Measurements from ENCODE around the gene ATOX1. TPM values are rescaled to one million over a fixed set of nuclear protein-coding genes. Genes with fewer than 3 reads are reported as not detected.

ATOX1 gene
- total and polyA plus RNA-seq, 9 of the 15 experiments (the other 6 are each of a cell fraction or from before 2014, with no cell fraction given), result 59.2 to 318 (median 86.2) TPM

- TF ChIP-seq ZNF239 (CRISPR knock-in tag; IDR thresholded peaks at IDR 0.05), result no peak
- TF ChIP-seq ATF6 (CRISPR knock-in tag; IDR thresholded peaks at IDR 0.05), result 0 out of 2 replicates have a peak, but pooled peaks have one; percentile 24
- peak; percentile 58 for TF ChIP-seq PRPF4 (IDR thresholded peaks at IDR 0.05; ENCODE audit: insufficient read depth, low read depth, low read length, poor library complexity, severe bottlenecking)
- TF ChIP-seq GABPB1 (CRISPR knock-in tag; IDR thresholded peaks at IDR 0.05), result peak; percentile 39; the same call in 1 of the 2 replicates
- TF ChIP-seq BMI1 (IDR thresholded peaks at IDR 0.05; ENCODE audit: low read length), result no peak
- 0 out of 2 replicates have a peak, but pooled peaks have one; percentile 65 for TF ChIP-seq ETS1 (conservative IDR thresholded peaks at IDR 0.05; ENCODE audit: control insufficient read depth, low read depth, low read length)
- 0 out of 4 replicates have a peak, but pooled peaks of 1 of the 2 experiments have one; percentile 24 for TF ChIP-seq TEAD1 (CRISPR knock-in tag; IDR thresholded peaks at IDR 0.05)
- peak; percentile 47; the same call in 1 of the 2 replicates for TF ChIP-seq ZNF766 (CRISPR knock-in tag; conservative IDR thresholded peaks at IDR 0.05)
- TF ChIP-seq ARID2 (IDR thresholded peaks at IDR 0.05), result no peak
- TF ChIP-seq NFIC (IDR thresholded peaks at IDR 0.05), result peak; percentile 28; the same call in 1 of the 2 replicates
- TF ChIP-seq THRB (CRISPR knock-in tag; conservative IDR thresholded peaks at IDR 0.05), result no peak
- TF ChIP-seq ZNF609 (CRISPR knock-in tag; IDR thresholded peaks at IDR 0.05; ENCODE audit: borderline replicate concordance), result no peak
- TF ChIP-seq MCM2 (IDR thresholded peaks at IDR 0.05; ENCODE audit: low read depth), result no peak
- TF ChIP-seq RBM17 (IDR thresholded peaks at IDR 0.05; ENCODE audit: borderline replicate concordance, low read depth, low read length), result no peak
- peak; percentile 45; the same call in 1 of the 2 replicates for TF ChIP-seq ZBTB7A (IDR thresholded peaks at IDR 0.05; ENCODE audit: borderline replicate concordance, control insufficient read depth, low read depth, low read length)
- no peak for TF ChIP-seq NCOA6 (IDR thresholded peaks at IDR 0.05)
Measured at GRCh38 chr5:151772029-151772845, 13.8 kb upstream of the ATOX1 start (continued).
